Activated naive CD4-positive, alpha-beta T cell treated with anti-CD3 and anti-CD28 coated beads, Interleukin-2, amount 50 U/mL, for 16 hours (primary cell): ENCODE data around the gene DUSP9.
"Not testable (repeated sequence)": the region's sequence is repeated elsewhere in the genome, so short reads cannot be mapped to it uniquely, and the experiment has no call there.

Experiments
- DNase-seq: peaks from one replicate; pipeline ENCODE4 v3.0.0-alpha.2; 2020

The DUSP9 gene

GRCh38 chrX:153646620-153647373, at the start of gene DUSP9:
TSS of gene DUSP9 (plus strand) at chrX:153647203. CDS start at chrX:153647954, 751 bp downstream.
- DNase-seq: no peak

GRCh38 chrX:153598541-153599191, 48.3 kb upstream of the DUSP9 start, which contains the start of gene CCNQ:
TSS of gene CCNQ (minus strand) at chrX:153599139. CDS start at chrX:153599073, 66 bp downstream.
- DNase-seq: peak; percentile 18

- DNase-seq: peak; percentile 88
Observed at GRCh38 chrX:153599192-153600031, 47.6 kb upstream of the DUSP9 start.

- no peak for DNase-seq
Observed at GRCh38 chrX:153600032-153600373, 47.0 kb upstream of the DUSP9 start.

- no peak for DNase-seq
Observed at GRCh38 chrX:153600921-153601320, 46.1 kb upstream of the DUSP9 start.

GRCh38 chrX:153601511-153602110, 45.4 kb upstream of the DUSP9 start:
- DNase-seq: no peak

- no peak for DNase-seq
Observed at GRCh38 chrX:153602601-153603000, 44.4 kb upstream of the DUSP9 start.

GRCh38 chrX:153603131-153603656, 43.8 kb upstream of the DUSP9 start:
- no peak for DNase-seq

GRCh38 chrX:153604666-153605380, 42.2 kb upstream of the DUSP9 start:
- not testable (repeated sequence) for DNase-seq

GRCh38 chrX:153606503-153606902, 40.5 kb upstream of the DUSP9 start:
- DNase-seq: no peak

- DNase-seq: no peak
Observed at GRCh38 chrX:153608376-153608775, 38.6 kb upstream of the DUSP9 start.

GRCh38 chrX:153608806-153609205, 38.2 kb upstream of the DUSP9 start:
- DNase-seq: no peak

GRCh38 chrX:153609917-153610835, 36.8 kb upstream of the DUSP9 start:
- peak; percentile 83 for DNase-seq

GRCh38 chrX:153610836-153611213, 36.2 kb upstream of the DUSP9 start:
- no peak for DNase-seq

- DNase-seq: no peak
Observed at GRCh38 chrX:153611298-153612095, 35.5 kb upstream of the DUSP9 start.

GRCh38 chrX:153612413-153612812, 34.6 kb upstream of the DUSP9 start:
- no peak for DNase-seq

GRCh38 chrX:153614818-153615217, 32.2 kb upstream of the DUSP9 start:
- DNase-seq: no peak

GRCh38 chrX:153620576-153620975, 26.4 kb upstream of the DUSP9 start:
- DNase-seq: no peak

- DNase-seq: no peak
Observed at GRCh38 chrX:153621949-153622598, 24.9 kb upstream of the DUSP9 start.
